Esophagus squamous epithelium (tissue), 4 donors: ENCODE results near the gene SLC6A13.

Experiments used
- CTCF ChIP-seq, 6 experiments: fragments of 450-650 bp in 4 of 6; fragments of 200-600 bp in 2 of 6; sonication (generic) in 2 of 6; IDR thresholded peaks; one replicate each; pipeline ENCODE4 v1.5.1; 2016 to 2019; ENCODE audit warnings: antibody characterized with exemption in 6 of 6, mild to moderate bottlenecking in 4 of 6, moderate library complexity in 4 of 6
- POLR2A ChIP-seq, 4 donors: fragments of 450-650 bp; IDR thresholded peaks; one replicate each; pipeline ENCODE4 v1.6.1; 2017; ENCODE audit warnings: antibody characterized with exemption in 4 of 4, mild to moderate bottlenecking in 4 of 4, moderate library complexity in 3 of 4

GRCh38 chr12:201361-201760, 61.3 kb downstream of the SLC6A13 start:
- no peak for TF ChIP-seq CTCF (IDR thresholded peaks at IDR 0.05)
- no peak for TF ChIP-seq POLR2A (IDR thresholded peaks at IDR 0.05)
